ENCODE results near the gene PAF1.
"Not testable (repeated sequence)": the region's sequence is repeated elsewhere in the genome, so short reads cannot be mapped to it uniquely, and the experiment has no call there.

The PAF1 gene

GRCh38 chr19:39356647-39357046 is 34.3 kb downstream of the PAF1 start:
- DNase-seq (ENCODE audit: low read depth in 2 of 2, low spot score in 1 of 2): no peak

- DNase-seq (ENCODE audit: low read depth in 2 of 2, low spot score in 1 of 2): no peak
Observed at GRCh38 chr19:39356073-39356472, 34.8 kb downstream of the PAF1 start.

GRCh38 chr19:39355253-39355652 is 35.7 kb downstream of the PAF1 start:
- DNase-seq (ENCODE audit: low read depth in 2 of 2, low spot score in 1 of 2): no peak

- no peak for DNase-seq (ENCODE audit: low read depth in 2 of 2, low spot score in 1 of 2)
Observed at GRCh38 chr19:39352381-39353255, 38.3 kb downstream of the PAF1 start.

GRCh38 chr19:39351537-39352064 is 39.3 kb downstream of the PAF1 start:
- no peak for DNase-seq (ENCODE audit: low read depth in 2 of 2, low spot score in 1 of 2)

GRCh38 chr19:39350156-39350555 is 40.8 kb downstream of the PAF1 start:
- DNase-seq (ENCODE audit: low read depth in 2 of 2, low spot score in 1 of 2): no peak

- no peak for DNase-seq (ENCODE audit: low read depth in 2 of 2, low spot score in 1 of 2)
Observed at GRCh38 chr19:39349326-39349725, 41.6 kb downstream of the PAF1 start.

- no peak for DNase-seq (ENCODE audit: low read depth in 2 of 2, low spot score in 1 of 2)
Observed at GRCh38 chr19:39347332-39348164, 43.4 kb downstream of the PAF1 start.

- DNase-seq (ENCODE audit: low read depth in 2 of 2, low spot score in 1 of 2): no peak
Observed at GRCh38 chr19:39345956-39346355, 45.0 kb downstream of the PAF1 start.

GRCh38 chr19:39342647-39343305 is 48.1 kb downstream of the PAF1 start:
- DNase-seq (ENCODE audit: low read depth in 2 of 2, low spot score in 1 of 2): no peak

GRCh38 chr19:39341719-39342604 is 48.9 kb downstream of the PAF1 start, which contains the start of gene SAMD4B:
Gene SAMD4B, plus strand, starts transcription at chr19:39342421. Its CDS starts 14,473 bp downstream, at chr19:39356894.
- peak; percentile 95 to 99 for DNase-seq (ENCODE audit: low read depth in 2 of 2, low spot score in 1 of 2)

GRCh38 chr19:39341129-39341718 is 49.7 kb downstream of the PAF1 start:
- DNase-seq (ENCODE audit: low read depth in 2 of 2, low spot score in 1 of 2): no peak

GRCh38 chr19:39340156-39340555 is 50.8 kb downstream of the PAF1 start:
- not testable (repeated sequence) for DNase-seq (ENCODE audit: low read depth in 2 of 2, low spot score in 1 of 2)

- no peak for DNase-seq (ENCODE audit: low read depth in 2 of 2, low spot score in 1 of 2)
Observed at GRCh38 chr19:39339674-39340073, 51.2 kb downstream of the PAF1 start.

GRCh38 chr19:39336483-39336882 is 54.4 kb downstream of the PAF1 start:
- DNase-seq (ENCODE audit: low read depth in 2 of 2, low spot score in 1 of 2): no peak

Data from stimulated activated CD8-positive, alpha-beta memory T cell treated with anti-CD3 and anti-CD28 coated beads, Interleukin-4, amount 100 ng/mL, for 4 hours (primary cell).